Activated CD8-positive, alpha-beta T cell treated with anti-CD3 and anti-CD28 coated beads, Interleukin-2, amount 10 ng/mL, durations not matched to agents 7 days and 5 days (primary cell): ENCODE results near the gene PDCD11. TPM values are rescaled to one million over a fixed set of nuclear protein-coding genes. Genes with fewer than 3 reads are reported as not detected.

Source experiments
- ATAC-seq: fragments of 150-1000 bp; cut with Tn5 transposase; one replicate; pipeline ENCODE4 v1.10.0; 2021; ENCODE audit warnings: moderate library complexity
- CTCF ChIA-PET: fragments of 350-600 bp; sonication (Branson Sonifier 250); formaldehyde crosslinking; loops from one replicate; lab custom pipeline; 2021; ENCODE audit warnings: antibody characterized with exemption; lab: Charles Lee
- POLR2A ChIA-PET: fragments of 350-600 bp; sonication (Branson Sonifier 250); formaldehyde crosslinking; loops from one replicate; lab custom pipeline; 2021; ENCODE audit warnings: antibody characterized with exemption; lab: Charles Lee
- DNase-seq: peaks from one replicate; pipeline ENCODE4 v3.0.0-alpha.2; 2020
- H3K27ac Mint-ChIP-seq: one replicate; pipeline ENCODE4 v1.8.0; 2021; ENCODE audit warnings: mild to moderate bottlenecking, mixed read lengths
- H3K27me3 Mint-ChIP-seq: one replicate; pipeline ENCODE4 v1.8.0; 2021; ENCODE audit warnings: low read depth, mixed read lengths
- H3K36me3 Mint-ChIP-seq: one replicate; pipeline ENCODE4 v1.8.0; 2021; ENCODE audit warnings: low read depth, mixed read lengths
- H3K4me1 Mint-ChIP-seq: one replicate; pipeline ENCODE4 v1.8.0; 2021; ENCODE audit warnings: low read depth, mixed read lengths
- H3K4me3 Mint-ChIP-seq: one replicate; pipeline ENCODE4 v1.8.0; 2021; ENCODE audit warnings: mild to moderate bottlenecking, mixed read lengths
- H3K9me3 Mint-ChIP-seq: one replicate; pipeline ENCODE4 v1.8.0; 2022; ENCODE audit warnings: mixed read lengths; ENCODE audit not compliant: insufficient read depth
- total RNA-seq, 2 experiments: library from RNA; stranded (reverse); gene quantifications; one replicate each; pipeline ENCODE4 v1.2.3, GENCODE V29; 2021

PDCD11 gene
- total RNA-seq, 2 experiments from 2014 or later: 57.1 to 57.4 TPM

DNA sequence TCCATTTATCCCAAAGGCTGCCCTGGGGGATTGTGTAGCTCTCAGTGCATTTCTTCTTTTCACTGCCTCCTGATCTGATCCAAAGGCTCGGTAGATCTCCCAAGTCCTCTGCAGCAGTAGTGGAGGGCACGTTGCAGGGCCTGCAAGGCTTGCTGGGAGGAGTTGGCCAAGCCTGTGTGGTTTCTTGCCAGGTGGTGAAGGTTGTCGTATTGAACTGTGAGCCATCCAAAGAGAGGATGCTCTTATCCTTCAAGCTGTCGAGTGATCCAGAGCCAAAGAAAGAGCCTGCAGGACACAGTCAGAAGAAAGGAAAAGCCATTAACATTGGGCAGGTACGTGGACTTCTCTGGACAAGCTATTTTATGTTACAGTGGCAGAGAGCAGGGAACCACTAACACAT lies 21.2 kb downstream of the PDCD11 start:
- Mint-ChIP-seq H3K4me1 (peaks cover 11% of the 10 kb centered on the region), H3K27ac (peak overlapping the region; percentile 14), H3K36me3 (peaks cover 77% of the 10 kb centered on the region), H3K27me3 (no peaks in the 10 kb centered on the region), H3K4me3 (no peak overlapping the region), H3K9me3 (no peaks in the 10 kb centered on the region)
- POLR2A ChIA-PET: no interaction called here
- no peak for ATAC-seq
- DNase-seq: no peak
- CTCF ChIA-PET: interaction anchor here (1.4 to 7.1 kb wide), 9 partner anchors 9 to 72 kb away, joined by 3 to 148 read pairs (median 27); partner anchors contain the start of gene CALHM2

DNA sequence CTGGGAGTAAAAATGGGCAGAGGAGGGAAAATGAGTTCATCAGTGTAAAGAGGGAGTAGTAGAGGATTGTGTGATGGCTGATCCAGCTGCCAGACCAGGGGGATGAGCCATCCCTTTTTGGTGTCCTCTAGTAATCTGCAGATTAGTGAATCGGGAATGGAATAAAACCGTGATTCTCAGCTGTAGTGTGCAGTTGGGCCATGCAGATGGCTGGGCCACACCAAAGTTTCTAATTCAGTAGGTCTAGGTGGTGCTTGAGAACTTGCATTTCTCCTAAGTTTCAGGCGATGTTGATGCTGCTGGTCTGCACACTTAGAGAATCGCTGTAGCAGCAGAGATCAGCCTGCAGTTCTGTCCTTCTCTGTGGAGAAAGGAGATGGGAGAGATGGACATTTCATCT lies 22.7 kb downstream of the PDCD11 start:
- no peak overlapping the region for H3K4me3 Mint-ChIP-seq
- H3K4me1 Mint-ChIP-seq: peaks cover 11% of the 10 kb centered on the region
- CTCF ChIA-PET: interaction anchor here (1.2 to 7.1 kb wide), 6 partner anchors 23 to 71 kb away, joined by 3 to 148 read pairs (median 40); partner anchors contain the start of gene CALHM2
- peaks cover 78% of the 10 kb centered on the region for H3K36me3 Mint-ChIP-seq
- DNase-seq (no peak), ATAC-seq (no peak)
- H3K9me3 Mint-ChIP-seq: no peaks in the 10 kb centered on the region
- no peaks in the 10 kb centered on the region for H3K27me3 Mint-ChIP-seq
- POLR2A ChIA-PET: no interaction called here
- H3K27ac Mint-ChIP-seq: peak overlapping the region; percentile 65

GRCh38 chr10:103423748-103424147 lies 27.3 kb downstream of the PDCD11 start:
- peaks cover 19% of the 10 kb centered on the region for H3K4me1 Mint-ChIP-seq
- ChIA-PET POLR2A (no interaction called here), CTCF (interaction anchor here (1.0 to 1.8 kb wide), 5 partner anchors 8 to 62 kb away, joined by 4 to 11 read pairs (median 7); no protein-coding TSS in a partner anchor)
- peaks cover 78% of the 10 kb centered on the region for H3K36me3 Mint-ChIP-seq
- no peaks in the 10 kb centered on the region for H3K27me3 Mint-ChIP-seq
- no peak for DNase-seq
- ATAC-seq: no peak
- no peak overlapping the region for H3K27ac Mint-ChIP-seq
- no peak overlapping the region for H3K4me3 Mint-ChIP-seq
- H3K9me3 Mint-ChIP-seq: no peaks in the 10 kb centered on the region

DNA sequence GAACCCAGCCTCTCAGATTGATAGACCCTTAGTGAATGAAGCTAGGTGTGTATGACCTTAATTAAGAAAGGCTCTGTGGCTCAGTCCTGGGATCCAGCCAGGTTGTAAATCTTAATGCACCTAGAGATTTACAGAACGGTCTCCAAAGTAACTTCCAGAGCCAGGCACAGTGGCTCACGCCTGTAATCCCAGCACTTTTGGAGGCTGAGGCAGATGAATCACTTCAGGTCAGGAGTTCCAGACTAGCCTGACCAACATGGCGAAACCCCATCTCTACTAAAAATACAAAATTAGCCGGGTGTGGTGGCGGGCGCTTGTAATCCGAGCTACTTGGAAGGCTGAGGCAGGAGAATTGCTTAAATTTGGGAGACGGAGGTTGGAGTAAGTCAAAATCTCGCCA lies 31.4 kb downstream of the PDCD11 start:
- Mint-ChIP-seq H3K36me3 (peaks cover 88% of the 10 kb centered on the region), H3K27me3 (no peaks in the 10 kb centered on the region), H3K27ac (peak overlapping the region; percentile 2), H3K4me3 (no peak overlapping the region), H3K4me1 (peaks cover 56% of the 10 kb centered on the region), H3K9me3 (no peaks in the 10 kb centered on the region)
- ChIA-PET POLR2A (no interaction called here), CTCF (interaction anchor here (1.3 to 1.4 kb wide), 2 partner anchors 53 to 58 kb away, joined by 3 to 7 read pairs; no protein-coding TSS in a partner anchor)
- DNase-seq: no peak
- ATAC-seq: no peak

GRCh38 chr10:103428989-103429643 lies 32.7 kb downstream of the PDCD11 start:
- peak; percentile 59 for ATAC-seq
- Mint-ChIP-seq H3K4me1 (peaks cover 63% of the 10 kb centered on the region), H3K4me3 (peak overlapping the region; percentile 42), H3K27me3 (no peaks in the 10 kb centered on the region), H3K36me3 (peaks cover 88% of the 10 kb centered on the region), H3K9me3 (no peaks in the 10 kb centered on the region), H3K27ac (peak overlapping the region; percentile 87)
- ChIA-PET POLR2A (interaction anchor here (0.8 kb wide), 1 partner anchor 11 kb away, joined by 3 read pairs; no protein-coding TSS in a partner anchor), CTCF (interaction anchor here (0.9 kb wide), 1 partner anchor 56 kb away, joined by 3 read pairs; no protein-coding TSS in a partner anchor)
- DNase-seq: no peak

DNA sequence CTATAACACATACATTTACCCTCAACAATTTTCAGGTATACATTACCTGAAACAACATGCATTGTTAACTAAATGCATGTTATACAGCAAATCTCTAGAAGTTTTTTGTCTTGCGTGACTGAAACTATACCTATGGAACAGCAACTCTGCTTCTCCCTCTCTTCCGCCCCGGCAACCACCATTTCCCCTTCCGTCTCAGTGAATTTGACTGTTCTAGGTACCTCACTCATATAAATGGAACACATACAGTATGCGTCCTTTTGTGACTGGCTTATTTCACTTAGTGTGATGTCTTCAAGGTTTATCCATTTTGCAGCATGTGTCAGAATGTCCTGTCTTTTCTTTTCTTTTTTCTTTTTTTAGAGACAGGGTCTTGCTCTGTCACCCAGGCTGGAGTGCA lies 33.2 kb downstream of the PDCD11 start:
- Mint-ChIP-seq H3K27me3 (no peaks in the 10 kb centered on the region), H3K27ac (peak overlapping the region; percentile 81), H3K9me3 (no peaks in the 10 kb centered on the region), H3K4me1 (peaks cover 63% of the 10 kb centered on the region), H3K36me3 (peaks cover 86% of the 10 kb centered on the region), H3K4me3 (peak overlapping the region; percentile 42)
- peak; percentile 76 for ATAC-seq
- peak; percentile 60 for DNase-seq
- ChIA-PET CTCF (interaction anchor here (1.0 to 1.5 kb wide), 2 partner anchors 46 to 134 kb away, joined by 4 read pairs; no protein-coding TSS in a partner anchor), POLR2A (interaction anchor here (0.8 kb wide), 1 partner anchor 10 kb away, joined by 3 read pairs; no protein-coding TSS in a partner anchor)

- no peak for ATAC-seq
- ChIA-PET CTCF (interaction anchor here (0.8 to 2.7 kb wide), 5 partner anchors 16 to 54 kb away, joined by 3 to 9 read pairs (median 3); no protein-coding TSS in a partner anchor), POLR2A (no interaction called here)
- Mint-ChIP-seq H3K9me3 (no peaks in the 10 kb centered on the region), H3K27ac (peak overlapping the region; percentile 30), H3K36me3 (peaks cover 86% of the 10 kb centered on the region), H3K4me1 (peaks cover 73% of the 10 kb centered on the region), H3K4me3 (no peak overlapping the region), H3K27me3 (no peaks in the 10 kb centered on the region)
- DNase-seq: no peak
Measured at GRCh38 chr10:103431902-103432301, 35.5 kb downstream of the PDCD11 start.

DNA sequence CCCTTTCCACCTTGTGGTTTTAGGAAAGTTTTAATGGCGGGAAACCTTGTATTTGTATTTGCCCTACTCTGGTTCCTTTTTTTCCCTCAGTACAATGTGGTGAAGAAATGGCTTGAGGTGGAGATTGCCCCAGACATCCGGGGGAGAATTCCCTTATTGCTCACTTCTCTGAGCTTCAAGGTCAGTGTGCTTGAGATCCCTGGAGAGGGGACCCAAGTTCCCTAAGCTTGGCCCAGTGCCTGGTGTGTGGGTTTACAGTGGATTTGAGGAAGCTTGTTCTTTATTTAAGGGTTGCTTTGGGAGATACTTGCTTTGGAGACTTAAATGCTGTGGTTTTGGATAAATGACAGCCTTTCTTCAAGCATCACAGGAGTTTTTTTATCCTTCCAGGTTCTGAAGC lies 37.4 kb downstream of the PDCD11 start:
- Mint-ChIP-seq H3K27me3 (no peaks in the 10 kb centered on the region), H3K36me3 (peaks cover 83% of the 10 kb centered on the region), H3K4me1 (peaks cover 55% of the 10 kb centered on the region), H3K27ac (no peak overlapping the region), H3K9me3 (no peaks in the 10 kb centered on the region), H3K4me3 (no peak overlapping the region)
- DNase-seq (no peak), ATAC-seq (no peak)
- CTCF ChIA-PET: interaction anchor here (1.4 to 2.7 kb wide), 2 partner anchors 17 to 52 kb away, joined by 5 to 9 read pairs; no protein-coding TSS in a partner anchor
- POLR2A ChIA-PET: no interaction called here

DNA sequence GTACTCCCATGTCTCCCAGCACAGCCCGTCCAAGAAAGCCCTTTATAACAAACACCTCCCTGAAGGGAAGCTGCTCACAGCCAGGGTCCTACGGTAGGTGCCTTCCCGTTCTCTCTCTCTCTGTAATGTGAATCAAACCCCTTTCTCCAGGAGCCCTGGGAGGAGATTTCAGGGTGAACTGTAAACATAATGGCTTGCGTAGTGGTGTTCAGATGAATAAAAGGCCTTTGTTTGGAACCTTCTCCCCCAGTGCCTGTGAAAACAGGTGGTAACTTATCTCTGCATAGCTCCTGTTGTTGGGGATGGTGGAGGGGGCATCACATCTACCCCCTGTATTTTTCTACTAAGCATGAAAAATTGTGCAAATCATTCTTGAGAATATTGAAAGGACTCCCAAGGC lies 43.4 kb downstream of the PDCD11 start:
- Mint-ChIP-seq H3K9me3 (no peaks in the 10 kb centered on the region), H3K27me3 (no peaks in the 10 kb centered on the region), H3K27ac (no peak overlapping the region), H3K36me3 (peaks cover 78% of the 10 kb centered on the region), H3K4me3 (no peak overlapping the region), H3K4me1 (peaks cover 13% of the 10 kb centered on the region)
- ChIA-PET POLR2A (interaction anchor here (0.6 kb wide), 1 partner anchor 10 kb away, joined by 3 read pairs; no protein-coding TSS in a partner anchor), CTCF (interaction anchor here (1.1 kb wide), 1 partner anchor 45 kb away, joined by 3 read pairs; no protein-coding TSS in a partner anchor)
- DNase-seq: no peak
- ATAC-seq: no peak

DNA sequence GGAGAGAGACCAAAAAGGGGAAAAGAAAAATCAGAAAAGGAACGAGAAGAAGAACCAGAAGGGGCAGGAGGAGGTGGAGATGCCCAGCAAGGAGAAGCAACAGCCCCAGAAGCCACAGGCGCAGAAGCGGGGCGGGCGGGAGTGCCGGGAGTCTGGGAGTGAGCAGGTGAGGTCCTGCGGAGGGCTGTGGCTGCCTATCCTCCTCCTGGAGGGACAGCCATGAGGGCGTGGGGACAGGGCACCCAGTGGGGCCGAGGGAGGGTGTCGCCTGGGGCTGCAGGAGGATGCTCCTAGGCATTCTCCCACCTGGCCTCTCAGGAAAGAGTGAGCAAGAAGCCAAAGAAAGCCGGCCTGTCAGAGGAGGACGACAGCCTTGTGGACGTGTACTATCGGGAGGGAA lies 44.0 kb downstream of the PDCD11 start:
- POLR2A ChIA-PET: no interaction called here

DNA sequence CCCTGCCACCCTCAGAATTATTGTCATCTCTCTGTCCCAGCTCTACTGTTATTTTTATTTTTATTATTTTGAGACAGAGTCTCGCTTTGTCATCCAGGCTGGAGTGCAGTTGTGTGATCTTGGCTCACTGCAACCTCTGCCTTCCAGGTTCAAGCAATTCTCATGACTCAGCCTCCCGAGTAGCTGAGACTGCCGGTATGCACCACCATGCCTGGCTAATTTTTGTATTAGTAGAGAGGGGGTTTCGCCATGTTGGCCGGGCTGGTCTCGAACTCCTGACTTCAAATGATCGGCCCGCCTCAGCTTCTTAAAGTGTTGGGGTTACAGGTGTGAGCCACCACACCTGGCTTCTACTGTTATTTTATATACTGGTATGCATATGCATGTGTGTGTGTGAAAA lies 44.8 kb downstream of the PDCD11 start:
- peaks cover 83% of the 10 kb centered on the region for H3K36me3 Mint-ChIP-seq
- DNase-seq (no peak), ATAC-seq (no peak)
- no peak overlapping the region for H3K27ac Mint-ChIP-seq
- peaks cover 19% of the 10 kb centered on the region for H3K4me1 Mint-ChIP-seq
- no peaks in the 10 kb centered on the region for H3K27me3 Mint-ChIP-seq
- H3K4me3 Mint-ChIP-seq: no peak overlapping the region
- ChIA-PET CTCF (no interaction called here), POLR2A (no interaction called here)
- no peaks in the 10 kb centered on the region for H3K9me3 Mint-ChIP-seq

More for the DNA sequence above, 44.0 kb downstream of the PDCD11 start:
- no peaks in the 10 kb centered on the region for H3K9me3 Mint-ChIP-seq
- no peaks in the 10 kb centered on the region for H3K27me3 Mint-ChIP-seq
- peaks cover 81% of the 10 kb centered on the region for H3K36me3 Mint-ChIP-seq
- no peak for DNase-seq
- CTCF ChIA-PET: no interaction called here
- ATAC-seq: no peak
- peaks cover 14% of the 10 kb centered on the region for H3K4me1 Mint-ChIP-seq
- peak overlapping the region; percentile 71 for H3K27ac Mint-ChIP-seq
- H3K4me3 Mint-ChIP-seq: no peak overlapping the region

DNA sequence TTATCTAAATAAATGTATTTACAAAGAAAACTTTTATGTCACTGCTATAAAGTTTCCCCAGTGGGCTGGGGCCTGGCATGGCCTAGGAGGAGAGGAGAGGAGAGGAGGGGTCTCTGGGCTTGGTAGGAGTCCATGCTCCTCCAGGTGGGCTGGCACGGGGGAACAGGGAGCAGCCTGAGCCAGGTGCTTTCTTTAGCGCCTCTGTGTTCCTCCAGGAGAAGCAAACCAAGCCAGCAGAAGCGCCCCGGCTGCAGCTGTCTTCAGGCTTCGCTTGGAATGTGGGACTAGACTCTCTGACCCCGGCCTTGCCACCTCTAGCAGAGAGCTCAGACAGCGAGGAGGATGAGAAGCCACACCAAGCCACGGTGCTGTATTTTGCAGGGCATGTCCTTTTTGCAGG lies 45.2 kb downstream of the PDCD11 start:
- Mint-ChIP-seq H3K27ac (no peak overlapping the region), H3K27me3 (no peaks in the 10 kb centered on the region), H3K4me3 (no peak overlapping the region), H3K36me3 (peaks cover 83% of the 10 kb centered on the region), H3K4me1 (peaks cover 19% of the 10 kb centered on the region), H3K9me3 (no peaks in the 10 kb centered on the region)
- DNase-seq (no peak), ATAC-seq (no peak)
- CTCF ChIA-PET: interaction anchor here (0.8 to 1.2 kb wide), 3 partner anchors 15 to 41 kb away, joined by 3 read pairs; no protein-coding TSS in a partner anchor
- POLR2A ChIA-PET: interaction anchor here (0.9 to 1.2 kb wide), 2 partner anchors 35 to 36 kb away, joined by 3 to 6 read pairs; no protein-coding TSS in a partner anchor
